Stimulated activated CD8-positive, alpha-beta memory T cell treated with anti-CD3 and anti-CD28 coated beads, Interleukin-12 subunit alpha, Interleukin-12 subunit beta, amount 100 ng/mL, for 24 hours (primary cell): ENCODE results near the gene ESRRG.

Source experiments
- DNase-seq: peaks from one replicate; pipeline ENCODE4 v3.0.0-alpha.2; 2020; ENCODE audit errors: extremely low read depth

The ESRRG gene

DNA sequence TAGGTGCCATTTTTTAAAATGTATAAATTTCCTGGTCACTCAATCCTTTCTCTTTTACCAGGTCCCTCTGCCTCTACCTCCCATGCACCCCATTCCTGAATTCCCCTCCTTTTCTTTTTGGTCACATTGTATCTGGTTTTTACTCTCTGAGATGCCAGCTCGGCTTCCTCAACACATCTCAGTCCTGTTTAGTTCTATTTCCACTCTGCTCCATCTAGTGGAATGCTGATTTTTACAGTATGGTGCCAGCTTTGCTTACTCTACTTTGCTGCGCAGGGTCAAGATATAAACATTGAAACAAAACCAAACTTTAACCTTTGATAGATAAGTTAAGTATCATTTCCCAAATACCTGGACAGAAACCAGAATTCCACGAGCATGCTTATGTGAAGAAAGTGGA, 96.0 kb downstream of the ESRRG start:
- no peak for DNase-seq

DNA sequence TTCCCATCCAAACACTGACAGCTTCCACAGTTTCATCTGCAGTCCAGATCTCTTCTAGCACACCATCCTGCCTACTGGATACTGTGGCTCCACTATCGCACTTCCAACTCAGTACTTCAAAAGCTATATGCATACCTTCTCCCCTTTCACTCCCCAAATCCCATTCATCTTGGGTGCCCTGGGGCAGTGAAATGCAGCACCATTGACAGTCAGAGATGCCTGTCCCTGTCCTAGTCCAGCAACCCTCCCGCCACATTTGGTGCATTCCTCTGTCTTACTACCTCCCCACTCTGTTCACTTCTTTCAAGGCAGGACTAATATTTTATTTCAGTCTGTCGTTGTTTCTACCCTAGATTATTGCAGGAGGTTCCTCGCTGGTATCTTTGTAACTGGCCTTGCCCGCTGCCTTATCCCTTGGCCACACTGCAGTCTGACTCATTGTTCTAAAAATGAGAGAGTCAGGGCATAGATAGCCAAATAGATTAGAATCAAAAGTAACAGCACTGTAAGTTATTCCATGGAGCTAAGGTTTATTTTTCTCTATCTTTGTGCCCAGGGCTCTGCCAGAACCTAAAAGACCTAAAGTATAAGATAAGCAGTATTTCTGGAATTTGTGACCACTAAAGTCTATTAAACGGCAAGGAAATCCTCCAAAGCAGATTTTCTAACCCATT, 96.7 kb downstream of the ESRRG start:
- no peak for DNase-seq

DNA sequence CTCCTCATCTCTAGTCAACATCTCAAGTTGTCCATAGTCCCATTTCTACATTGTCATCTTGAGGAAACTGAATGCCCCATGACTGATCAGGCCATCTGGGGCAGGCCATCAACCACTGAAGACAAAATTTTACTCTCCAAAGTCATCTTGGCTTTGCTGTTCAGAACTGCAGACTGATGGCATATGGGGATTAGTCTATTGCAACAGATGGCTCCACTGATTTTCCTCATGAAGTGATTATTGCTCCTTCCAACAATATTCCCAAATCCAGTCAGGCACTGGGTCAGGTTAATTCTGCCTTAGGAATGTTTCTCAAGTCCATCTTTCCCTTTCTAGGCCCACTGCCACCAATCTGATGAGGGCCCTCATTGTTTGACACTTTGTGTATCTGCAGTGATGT, 101.7 kb downstream of the ESRRG start:
- no peak for DNase-seq

DNA sequence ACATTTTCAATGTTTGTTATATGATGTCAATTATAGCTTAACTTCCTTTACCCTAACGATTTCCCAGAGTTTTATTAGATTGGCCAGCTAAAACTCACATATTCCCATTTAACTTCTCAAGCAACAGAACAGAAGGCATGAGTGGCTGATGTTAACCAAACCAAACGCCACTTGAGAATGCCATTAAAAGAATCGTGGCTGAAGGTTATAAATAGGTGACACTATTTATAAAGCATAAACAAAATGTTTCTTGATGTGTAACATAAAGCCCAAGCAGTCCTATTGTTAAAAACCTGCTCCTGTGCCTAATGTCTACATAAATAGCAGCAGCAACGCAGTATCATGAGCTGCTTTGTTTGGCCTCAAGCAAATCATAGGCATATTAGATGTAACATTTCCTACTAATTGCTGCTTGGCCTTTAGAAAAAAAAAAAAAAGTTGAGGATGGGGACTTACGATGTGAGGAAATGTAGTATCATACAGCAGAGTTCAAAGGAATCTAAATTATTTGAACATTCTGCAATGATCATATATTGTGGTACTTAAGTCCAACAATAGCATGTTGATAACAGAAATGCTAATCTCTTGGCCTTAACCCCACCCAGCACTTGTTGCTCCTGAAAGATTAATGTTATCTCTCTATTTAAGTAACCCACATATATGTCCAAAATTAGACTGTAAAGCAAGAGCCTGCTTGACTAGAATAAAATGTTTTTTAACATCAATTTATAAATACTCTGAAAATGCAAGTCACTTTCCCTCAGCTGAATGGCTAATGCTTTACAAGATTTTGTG, 106.0 kb downstream of the ESRRG start:
- no peak for DNase-seq

DNA sequence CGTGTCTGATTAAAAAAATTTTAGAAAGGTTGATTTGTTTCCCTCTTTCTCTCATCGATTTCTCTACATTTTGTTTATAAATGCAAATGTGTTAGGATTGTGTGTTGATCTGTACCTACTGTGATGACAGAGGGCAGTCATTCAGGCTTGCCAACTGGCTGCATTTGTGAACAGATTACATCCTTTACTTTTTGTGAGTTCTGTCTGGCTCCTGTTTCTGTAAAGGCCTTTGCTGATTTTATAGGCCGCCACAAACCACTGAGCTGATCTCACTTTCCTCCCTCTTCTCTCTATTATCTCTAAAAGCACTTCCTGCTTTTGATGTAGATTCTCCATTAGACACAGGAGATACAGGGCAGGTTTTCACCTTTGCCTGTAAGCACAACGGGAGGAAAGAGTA, 106.8 kb downstream of the ESRRG start:
- no peak for DNase-seq

DNA sequence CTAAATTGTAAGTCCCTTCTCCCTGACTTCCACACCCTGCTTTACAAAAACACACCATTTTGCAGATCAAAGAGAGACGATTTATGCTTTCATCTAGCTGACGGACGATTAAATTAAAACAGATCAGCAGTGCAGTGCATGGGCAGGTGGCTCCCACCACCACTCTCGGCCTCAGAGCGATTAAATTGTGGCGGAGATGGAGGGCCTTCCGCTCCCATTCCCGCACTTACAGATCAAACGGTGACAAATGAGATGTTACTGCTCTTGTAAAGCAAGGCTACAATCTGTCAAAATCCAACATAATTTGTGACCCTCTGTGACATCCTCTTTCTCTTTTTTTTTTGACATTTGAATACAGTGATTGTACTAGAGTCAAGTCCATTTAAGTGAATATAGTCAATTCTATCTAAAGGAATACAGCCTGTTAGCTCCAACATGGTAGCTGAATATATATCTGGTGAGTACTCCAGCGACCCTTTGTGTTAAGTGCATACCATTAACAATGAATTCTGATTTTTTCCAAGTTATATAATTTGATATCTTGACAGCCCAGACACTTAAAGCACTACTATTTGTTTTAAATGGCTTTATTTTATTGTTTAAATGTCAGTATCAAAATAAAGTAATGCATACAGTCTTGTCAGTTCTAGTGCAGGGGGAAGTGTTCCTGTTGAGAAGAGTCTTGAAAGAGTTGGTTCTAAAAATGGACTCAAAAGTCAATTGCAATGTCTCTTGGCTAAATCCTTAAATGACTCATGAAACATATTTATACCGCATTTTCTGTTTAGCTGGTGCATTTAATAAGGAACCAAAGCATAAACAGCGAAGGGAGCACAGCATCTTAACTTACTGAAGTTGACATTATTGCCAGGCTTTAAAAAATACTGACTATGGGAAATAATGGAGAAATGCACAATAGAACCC, 109.0 kb downstream of the ESRRG start:
- DNase-seq: no peak

DNA sequence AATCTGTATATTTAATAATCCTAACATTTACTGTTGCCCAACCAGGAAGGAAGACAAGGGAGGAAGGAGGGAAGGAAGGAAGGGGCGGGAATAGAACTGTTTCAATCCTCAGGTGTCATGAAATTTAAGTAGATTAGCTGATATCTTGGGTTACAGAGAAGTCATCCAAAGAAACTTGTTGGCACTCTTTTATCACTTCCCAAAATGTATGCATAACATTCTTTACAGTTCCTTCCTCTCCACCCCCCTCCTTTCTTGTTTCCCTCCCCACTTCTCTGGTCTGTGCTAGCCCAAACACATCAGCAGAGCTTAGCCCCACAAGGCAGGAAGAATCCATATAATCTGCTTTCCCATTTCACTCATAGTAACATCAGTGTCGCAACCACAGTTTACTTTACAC, 110.9 kb downstream of the ESRRG start:
- DNase-seq: no peak

DNA sequence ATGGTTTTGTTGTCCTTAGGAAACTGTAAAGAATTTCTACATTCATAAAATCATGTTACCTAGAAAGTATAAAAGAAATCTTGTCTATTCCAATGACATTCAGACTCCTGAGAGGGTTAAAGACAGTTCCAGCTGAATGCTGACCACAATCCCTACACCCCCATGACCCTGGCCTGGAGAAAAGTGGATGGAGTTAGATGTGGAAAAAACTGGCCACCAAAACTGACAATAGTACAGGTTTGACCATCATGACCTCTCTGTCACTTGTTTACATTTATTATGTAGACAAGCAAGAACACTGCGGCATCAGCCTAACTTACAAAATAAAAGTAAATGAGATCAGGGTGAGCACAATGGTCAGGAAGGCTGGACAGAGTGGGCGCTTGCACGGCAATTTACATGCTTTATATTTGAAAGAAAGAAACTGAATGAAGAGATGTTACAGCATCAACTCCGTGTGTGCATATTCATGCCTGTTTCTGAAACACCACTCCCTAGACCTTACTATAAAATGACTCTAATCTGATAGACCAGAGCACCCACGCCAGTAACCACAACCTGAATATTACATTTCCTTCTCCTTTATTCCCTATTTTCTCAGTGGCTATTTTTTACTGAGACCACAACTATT, 116.0 kb downstream of the ESRRG start:
- no peak for DNase-seq

DNA sequence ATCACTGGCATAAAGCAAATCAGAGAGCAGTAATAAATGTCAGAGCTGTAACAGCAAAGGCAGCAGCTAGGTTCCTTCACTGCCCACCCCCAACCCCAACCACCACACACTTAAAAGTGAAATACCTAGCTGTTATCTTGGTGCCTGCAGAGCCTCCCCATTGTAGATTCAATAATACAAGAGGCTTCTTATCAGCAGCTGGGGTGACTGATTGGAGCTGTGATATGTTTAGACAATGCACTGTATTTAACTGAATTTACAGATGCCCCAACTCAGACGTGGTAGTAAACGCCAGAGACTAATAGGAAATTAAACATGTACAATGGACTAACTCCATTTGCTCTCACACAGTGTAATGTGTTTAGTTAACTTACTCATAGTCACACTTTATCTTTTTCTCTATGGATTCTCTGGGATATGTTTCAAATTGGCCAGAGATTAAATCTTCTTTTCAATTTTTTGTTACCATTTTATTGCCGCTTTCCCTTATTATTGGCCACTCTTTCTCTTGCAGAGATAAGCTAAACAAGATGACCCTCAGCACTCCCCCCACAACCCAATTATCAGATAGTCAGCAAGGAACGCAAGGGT, 117.1 kb downstream of the ESRRG start:
- DNase-seq: no peak

DNA sequence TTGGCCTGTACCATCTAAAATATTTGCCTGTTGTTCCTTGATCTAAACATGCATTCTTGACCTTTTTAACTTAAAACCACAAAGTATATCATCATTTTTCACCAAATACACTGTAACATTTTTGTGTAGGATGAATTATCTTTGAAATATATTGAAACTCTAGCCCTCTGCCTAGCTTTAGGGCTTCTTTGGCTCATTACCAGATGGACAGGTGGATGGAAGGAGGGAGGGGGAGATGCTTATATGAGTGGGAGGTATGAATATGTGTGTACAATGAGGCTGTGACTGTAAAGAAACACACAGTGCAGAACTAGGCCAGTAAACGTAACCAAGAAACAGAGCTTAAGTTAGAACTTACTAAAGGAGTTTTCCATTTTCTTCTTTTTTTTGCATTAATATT, 118.5 kb downstream of the ESRRG start:
- no peak for DNase-seq

DNA sequence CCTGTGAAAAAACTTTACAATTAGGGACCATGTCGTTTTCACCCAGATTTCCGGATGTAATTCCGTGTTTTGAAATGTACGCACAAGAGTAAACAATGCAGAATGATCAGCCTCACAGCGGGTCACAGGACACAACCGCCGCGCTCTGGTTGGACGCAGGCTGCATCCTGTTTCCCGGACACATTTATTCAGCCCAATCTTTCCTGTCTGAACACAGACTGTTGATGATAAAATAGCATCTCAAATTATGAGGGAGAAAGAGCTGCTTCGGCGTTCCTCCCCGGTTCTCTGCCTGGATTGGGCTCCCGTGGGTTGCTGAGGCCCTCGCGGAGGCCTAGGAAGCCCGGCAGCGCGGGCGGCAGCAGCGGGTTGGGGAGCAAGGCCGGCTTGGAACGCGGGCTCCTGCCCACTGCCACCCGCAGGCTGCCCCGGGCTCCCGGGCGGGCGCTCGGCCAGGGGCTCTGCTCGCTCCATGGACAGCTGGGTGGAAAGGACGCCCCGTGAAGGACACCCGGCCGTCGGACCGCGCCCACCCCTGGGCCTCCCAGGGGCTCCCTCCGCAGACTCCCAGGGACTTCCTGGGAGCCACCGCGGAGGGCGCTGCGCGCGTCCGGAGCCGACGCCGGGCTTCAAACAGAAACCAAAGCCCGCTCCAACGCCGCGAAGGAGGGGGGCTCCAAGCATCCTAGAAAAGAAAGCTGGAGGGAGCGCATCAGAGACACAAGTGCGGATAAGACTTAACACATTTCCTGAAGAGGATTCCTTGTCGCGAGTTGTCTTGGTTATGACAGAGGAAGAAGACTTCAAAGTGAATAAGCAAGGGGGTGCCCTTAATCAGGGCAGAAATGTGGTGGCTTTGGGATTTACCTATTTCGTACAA, 122.3 kb downstream of the ESRRG start:
- no peak for DNase-seq

DNA sequence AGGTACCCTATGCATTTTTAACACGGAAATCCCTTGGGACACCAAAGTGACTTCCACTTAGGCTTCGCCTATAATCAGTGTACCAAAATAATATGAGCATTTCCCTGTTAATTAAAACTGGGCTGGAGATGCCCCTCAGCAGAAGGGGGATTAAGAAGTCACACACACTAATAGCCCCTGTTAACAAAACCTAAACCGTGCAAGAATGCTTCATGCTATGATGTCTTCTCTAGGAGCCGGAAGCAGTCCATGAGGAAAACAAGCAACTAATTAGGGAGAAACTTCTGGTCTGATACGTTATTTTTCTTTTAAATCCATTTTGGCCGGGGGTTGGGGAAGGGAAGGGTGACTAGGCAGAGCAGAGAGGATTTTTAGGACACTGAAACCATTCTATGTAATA, 123.4 kb downstream of the ESRRG start:
- DNase-seq: no peak

DNA sequence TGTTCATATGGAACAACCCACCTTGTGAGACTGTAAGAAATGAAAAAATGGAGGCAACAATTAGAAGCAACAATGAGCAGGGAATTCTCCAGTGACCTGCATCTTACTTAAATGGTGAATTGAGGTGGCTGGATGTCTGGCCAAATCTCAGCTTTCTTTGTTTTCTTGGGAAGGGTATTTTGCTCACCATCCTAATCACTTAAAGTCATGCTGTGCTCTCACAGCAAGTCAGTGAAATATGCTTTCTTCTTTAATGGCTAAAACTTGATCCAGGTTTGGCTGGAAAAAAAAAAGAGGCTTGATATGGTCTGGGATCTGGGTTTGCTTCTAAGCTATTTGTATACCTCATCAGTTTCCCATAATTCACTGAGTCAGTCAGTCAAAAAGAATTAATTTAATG, 124.8 kb downstream of the ESRRG start:
- DNase-seq: no peak

DNA sequence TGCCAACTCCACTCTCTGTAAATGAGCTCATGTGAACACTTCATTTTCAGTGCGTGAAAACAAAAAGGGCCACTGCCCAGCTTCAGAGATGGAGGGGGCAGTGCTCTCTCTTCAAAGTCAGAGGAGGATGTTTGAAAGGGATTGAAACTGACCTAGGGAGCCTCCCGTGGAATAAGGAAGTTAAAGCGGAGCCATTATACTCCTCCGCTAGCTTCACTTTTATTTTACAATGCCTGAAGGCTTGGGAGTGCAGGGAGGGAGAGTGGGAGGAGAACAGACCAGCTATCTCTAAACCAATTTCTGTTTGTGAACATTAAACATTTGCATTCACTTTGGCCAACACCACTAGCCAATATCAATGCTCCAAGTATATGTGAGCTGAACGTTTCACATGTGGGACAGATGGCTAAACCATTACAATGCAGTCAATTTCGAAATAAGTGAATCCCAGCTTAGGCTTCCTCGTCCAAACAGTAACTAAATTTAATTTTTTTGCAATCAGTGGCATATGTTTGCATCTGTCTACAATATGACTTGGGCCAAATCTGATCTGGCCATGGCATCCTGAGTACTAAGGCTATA, 126.9 kb downstream of the ESRRG start:
- DNase-seq: no peak

DNA sequence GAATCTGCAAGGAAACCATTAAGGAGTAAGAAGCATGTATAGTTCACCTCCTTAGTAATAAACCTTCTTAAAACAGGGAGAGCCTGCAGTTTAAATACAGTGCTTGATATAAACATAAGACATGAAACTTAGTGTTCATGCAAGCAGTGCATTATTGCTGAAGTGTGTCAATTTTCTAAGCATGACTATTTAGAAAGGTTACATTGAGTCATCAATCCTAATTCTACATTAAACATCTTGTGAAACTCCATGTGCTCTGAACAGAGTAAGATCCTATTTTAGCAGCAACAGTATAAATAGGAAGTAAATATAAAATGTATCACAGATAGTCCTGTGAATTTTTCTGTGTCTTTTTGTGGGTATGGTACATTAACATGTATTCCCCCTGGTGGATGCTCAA, 135.5 kb downstream of the ESRRG start:
- DNase-seq: no peak

DNA sequence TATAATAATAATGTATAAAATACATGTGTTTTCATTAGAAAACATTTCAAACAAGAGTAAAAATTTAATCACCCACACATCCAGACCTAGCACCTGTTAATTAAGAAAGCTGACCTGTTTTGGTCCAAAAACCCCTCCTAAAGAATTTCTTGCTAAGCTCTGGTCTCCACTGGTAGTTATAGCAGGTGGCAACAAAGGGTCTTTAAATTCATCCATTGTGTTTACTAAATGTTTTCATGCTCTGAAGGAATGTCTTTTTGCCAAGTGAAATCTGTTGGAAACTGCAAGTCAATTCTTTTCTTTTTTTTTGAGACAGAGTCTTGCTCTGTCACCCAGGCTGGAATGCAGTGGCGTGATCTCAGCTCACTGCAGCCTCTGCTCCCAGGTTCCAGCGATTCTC, 141.1 kb downstream of the ESRRG start:
- no peak for DNase-seq

DNA sequence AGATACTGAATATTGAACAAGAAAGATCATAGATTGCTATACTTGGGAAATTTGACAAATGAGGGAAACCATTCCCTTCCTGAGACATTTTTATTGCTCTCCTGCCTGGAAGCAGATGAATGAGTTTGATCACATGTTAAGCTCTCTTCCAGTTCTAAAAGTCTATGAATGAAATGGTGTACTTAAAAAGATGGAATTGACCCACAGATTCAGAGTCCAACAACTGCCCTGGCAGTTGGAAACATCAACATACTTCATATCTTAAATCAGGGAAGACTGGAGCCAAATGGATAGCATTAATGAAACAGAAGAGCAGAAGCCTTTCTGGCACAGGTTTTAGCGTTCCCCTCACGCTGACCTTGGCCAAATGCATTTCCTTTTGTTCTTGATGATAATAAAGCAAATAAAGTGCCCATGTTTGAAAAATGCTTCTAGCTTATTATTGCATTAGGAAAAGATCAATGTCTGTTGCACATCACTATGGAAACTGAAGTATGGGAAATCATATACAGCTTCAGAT, 142.6 kb downstream of the ESRRG start:
- no peak for DNase-seq

DNA sequence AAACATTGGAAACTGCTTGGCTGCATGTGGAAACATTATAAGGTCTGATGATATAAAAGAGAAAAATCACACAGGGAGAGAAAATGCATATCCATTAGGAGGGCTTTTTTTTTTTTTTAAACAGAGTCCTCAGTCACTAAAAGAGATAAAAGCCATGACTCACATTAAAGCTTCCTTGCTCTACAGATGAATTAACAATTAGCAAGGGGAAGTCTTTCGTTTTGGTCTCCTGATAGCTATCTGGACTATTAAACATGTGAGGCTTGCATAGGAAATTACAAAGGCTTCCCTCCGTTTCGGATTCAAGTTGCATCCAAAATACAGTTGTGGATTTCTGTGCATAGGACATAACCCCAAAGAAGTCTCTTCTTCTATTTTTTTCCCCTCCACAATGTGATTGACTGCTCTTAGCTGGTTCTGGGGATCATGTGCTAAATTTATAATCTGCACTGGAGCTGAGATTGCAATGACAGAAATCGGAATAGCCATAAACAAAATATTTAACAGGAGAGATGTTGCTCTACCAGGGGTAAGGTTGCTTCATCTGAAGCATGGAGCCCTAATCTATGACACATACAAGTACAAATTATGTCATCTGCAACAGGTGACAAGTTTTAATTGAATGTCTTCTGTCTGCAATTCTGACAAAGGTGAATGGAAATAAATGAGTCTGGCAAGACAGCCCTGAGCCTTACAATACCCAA, 146.8 kb downstream of the ESRRG start:
- no peak for DNase-seq

DNA sequence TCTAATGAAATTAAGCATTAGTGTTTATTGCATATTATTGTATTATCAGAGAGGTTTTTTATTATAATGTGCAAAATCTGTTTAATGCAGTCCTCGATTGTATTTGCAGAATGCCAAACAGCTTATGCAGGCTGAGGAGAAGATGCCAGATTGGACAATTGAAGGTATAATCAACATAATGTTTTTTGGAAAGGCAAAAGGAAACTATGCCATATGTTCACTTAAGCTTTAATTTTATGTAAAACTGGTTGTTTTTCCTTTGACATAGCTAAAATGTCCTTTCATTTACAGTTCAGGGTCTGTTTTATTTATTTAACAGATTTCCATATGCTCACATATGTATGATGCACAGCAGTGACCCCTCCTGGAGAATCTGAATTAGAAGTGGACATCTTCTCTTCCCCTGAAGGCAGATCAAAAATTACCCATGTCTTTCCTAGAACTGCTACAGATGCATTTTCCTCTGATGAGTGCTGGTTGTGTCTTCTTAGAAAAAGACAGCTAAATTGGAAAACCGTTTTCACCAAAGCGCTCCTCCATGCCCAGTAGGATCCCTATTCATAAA, 156.5 kb downstream of the ESRRG start:
- DNase-seq: no peak
